OCI-LY1 (cell line): ENCODE measurements around the gene MSH3.

ENCODE experiments used
- CTCF ChIP-seq: fragments of 200-600 bp; sonication (generic), shearing (Covaris generic); IDR thresholded peaks from 2 replicates; pipeline ENCODE4 v1.5.1; 2017; ENCODE audit warnings: mild to moderate bottlenecking, antibody characterized with exemption, low read length, moderate library complexity, mixed read lengths
- EZH2 ChIP-seq: fragments of 200-600 bp; sonication (generic), shearing (Covaris generic); IDR thresholded peaks from 2 replicates; pipeline ENCODE4 v1.8.0; 2017; ENCODE audit warnings: borderline replicate concordance, mixed run types, mild to moderate bottlenecking, antibody characterized with exemption, low read length, moderate library complexity, mixed read lengths

- TF ChIP-seq CTCF (no peak), EZH2 (no peak)
Measured at GRCh38 chr5:80655231-80655774, 851 bp downstream of the MSH3 start.
